ENCODE data around the gene SLC5A5. TPM values are rescaled to one million over a fixed set of nuclear protein-coding genes. Genes with fewer than 3 reads are reported as not detected.
A peak's percentile ranks its signal among the peaks of the same experiment; 100 is the strongest.

Gene SLC5A5
- total RNA-seq, 4 donors from 2014 or later, result 0.18 to 0.19 TPM; not detected in 2

DNA sequence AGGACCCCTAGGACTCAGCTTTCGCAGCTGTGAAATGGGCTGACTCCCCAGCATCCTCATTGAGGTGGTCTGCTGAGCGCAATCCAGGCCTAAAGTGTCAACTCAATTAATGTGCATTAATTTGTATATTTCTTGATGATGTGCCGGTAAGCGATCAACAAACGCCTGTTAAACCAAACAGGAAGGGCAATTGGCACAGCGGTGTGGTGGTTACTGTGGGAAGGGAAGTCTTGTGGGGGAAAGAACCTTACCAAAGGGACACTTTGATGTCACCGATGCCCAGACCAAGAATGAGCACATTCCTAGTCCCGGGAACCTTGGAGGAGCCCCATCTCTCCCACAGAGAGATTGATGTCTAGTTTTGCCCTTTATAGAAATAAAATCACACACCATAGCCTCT is 25.6 kb upstream of the SLC5A5 start:
- 69 to 71% methylated on average over 8 of the region's 8 CpGs for WGBS, 2 donors
- peak overlapping the region in 2 of 4 donors; percentile 4 to 87 for H3K27ac ChIP-seq

DNA sequence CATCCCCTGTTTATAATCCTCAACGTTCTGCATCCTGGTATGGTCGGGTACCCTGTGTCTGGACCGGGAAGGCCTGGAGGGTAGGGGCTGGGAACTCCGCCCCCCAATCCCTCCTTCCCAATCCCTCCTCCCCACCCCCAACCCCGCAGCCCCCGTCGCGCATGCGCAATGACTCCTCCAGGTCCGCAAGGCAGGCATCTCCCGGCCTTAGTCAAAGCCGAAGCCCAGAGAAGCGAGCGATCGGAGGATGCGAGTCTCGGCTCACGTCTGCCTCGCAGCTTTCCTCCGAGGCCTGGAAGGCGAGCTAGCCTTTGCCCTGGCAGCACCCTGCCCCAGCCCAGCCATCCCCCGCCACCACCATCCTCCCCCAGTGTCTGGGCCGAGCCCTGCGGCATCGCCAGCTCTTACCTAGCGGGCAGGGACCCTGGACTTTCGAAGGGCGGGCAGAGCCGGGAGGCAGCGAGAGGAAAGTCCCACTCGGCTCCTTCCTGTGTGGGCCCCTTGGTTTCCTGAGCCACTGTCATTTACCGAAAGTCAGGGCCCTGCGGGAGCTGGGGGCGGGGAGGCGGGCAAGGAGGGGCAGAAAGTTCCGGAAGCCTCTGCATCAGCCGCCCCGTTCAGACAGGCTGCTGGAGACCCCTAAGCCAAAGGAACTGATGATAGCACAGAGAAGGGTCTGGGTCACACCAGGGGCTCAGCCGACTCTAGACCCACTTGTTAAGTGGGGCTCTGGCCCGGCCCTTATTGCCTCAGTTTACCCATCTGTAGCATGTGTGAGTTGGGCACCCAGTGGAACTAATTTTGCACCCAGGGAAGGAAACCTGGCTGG is 24.0 kb upstream of the SLC5A5 start, which contains the start of gene JAK3:
TSS of gene JAK3 (minus strand) at position 445 of the 829 bp plus-strand sequence. CDS start 3,565 bp downstream, outside the sequence.
- Histone ChIP-seq H3K4me1 (peaks cover 13 to 77% (median 29%) of the 10 kb centered on the region in 3 donors), H3K36me3 (no peaks in the 10 kb centered on the region), H3K9me3 (no peaks in the 10 kb centered on the region), H3K27ac (peak within 1 kb of the TSS; percentile 69 to 91 (median 78)), H3K27me3 (peaks cover 0 to 47% (median 0%) of the 10 kb centered on the region in 4 donors), H3K4me3 (peak within 1 kb of the TSS; percentile 25 to 65 (median 44))
- DNase-seq, result no peak
- intact Hi-C loops (cut with DNase I), result no loop called here
- 21 to 28% methylated on average over 11 to 16 of the region's 40 CpGs for WGBS, 2 donors
- TF ChIP-seq POLR2A (IDR thresholded peaks at IDR 0.05), result peak in 1 of 4 donors; percentile 38
- TF ChIP-seq, protein P1, sequence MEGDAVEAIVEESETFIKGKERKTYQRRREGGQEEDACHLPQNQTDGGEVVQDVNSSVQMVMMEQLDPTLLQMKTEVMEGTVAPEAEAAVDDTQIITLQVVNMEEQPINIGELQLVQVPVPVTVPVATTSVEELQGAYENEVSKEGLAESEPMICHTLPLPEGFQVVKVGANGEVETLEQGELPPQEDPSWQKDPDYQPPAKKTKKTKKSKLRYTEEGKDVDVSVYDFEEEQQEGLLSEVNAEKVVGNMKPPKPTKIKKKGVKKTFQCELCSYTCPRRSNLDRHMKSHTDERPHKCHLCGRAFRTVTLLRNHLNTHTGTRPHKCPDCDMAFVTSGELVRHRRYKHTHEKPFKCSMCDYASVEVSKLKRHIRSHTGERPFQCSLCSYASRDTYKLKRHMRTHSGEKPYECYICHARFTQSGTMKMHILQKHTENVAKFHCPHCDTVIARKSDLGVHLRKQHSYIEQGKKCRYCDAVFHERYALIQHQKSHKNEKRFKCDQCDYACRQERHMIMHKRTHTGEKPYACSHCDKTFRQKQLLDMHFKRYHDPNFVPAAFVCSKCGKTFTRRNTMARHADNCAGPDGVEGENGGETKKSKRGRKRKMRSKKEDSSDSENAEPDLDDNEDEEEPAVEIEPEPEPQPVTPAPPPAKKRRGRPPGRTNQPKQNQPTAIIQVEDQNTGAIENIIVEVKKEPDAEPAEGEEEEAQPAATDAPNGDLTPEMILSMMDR (IDR thresholded peaks at IDR 0.05), result no peak

More for the DNA sequence above, 25.6 kb upstream of the SLC5A5 start:
- H3K36me3 ChIP-seq, result peaks cover 0 to 3% (median 0%) of the 10 kb centered on the region in 3 donors
- no peak for TF ChIP-seq POLR2A (IDR thresholded peaks at IDR 0.05)
- TF ChIP-seq, protein P1 (IDR thresholded peaks at IDR 0.05), result no peak
- no peaks in the 10 kb centered on the region for H3K9me3 ChIP-seq
- H3K4me3 ChIP-seq, result peak overlapping the region in 2 of 4 donors; percentile 46 to 65
- intact Hi-C loops (cut with DNase I), result no loop called here
- peaks cover 0 to 64% (median 0%) of the 10 kb centered on the region in 4 donors for H3K27me3 ChIP-seq
- H3K4me1 ChIP-seq, result peaks cover 22 to 89% (median 39%) of the 10 kb centered on the region in 3 donors
- DNase-seq, result no peak

DNA sequence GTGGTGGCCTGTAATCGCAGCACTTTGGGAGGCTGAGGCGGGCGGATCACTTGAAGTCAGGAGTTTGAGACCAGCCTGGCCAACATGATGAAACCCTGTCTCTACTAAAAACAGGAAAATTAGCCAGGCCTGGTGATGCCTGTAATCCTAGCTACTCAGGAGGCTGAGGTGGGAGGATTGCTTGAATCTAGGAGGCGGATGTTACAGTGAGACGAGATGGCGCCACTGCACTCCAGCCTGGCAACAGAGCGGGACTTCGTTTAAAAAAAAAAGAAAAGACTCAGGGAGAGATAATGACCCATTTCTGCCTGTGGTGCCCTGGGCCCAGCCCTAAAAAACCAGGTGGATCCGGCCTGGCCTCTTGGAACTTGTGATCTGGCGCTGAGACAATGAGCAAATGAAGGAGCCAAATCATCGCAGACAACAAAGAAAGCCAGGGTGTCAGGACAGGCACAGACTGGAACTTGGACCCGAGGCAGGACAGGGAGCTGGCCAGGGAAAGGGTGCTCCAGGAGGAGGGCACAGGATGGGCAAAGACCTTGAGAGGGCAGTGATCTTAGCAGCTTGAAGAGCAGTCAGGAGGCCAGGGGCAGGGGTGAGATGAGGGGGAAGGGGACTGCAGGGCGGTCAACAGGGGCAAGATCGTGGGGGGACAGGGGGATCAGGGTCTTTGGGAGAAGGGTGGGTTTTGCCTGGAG is 23.0 kb upstream of the SLC5A5 start:
- Histone ChIP-seq H3K27ac (peak overlapping the region; percentile 69 to 91 (median 78)), H3K27me3 (peaks cover 0 to 38% (median 0%) of the 10 kb centered on the region in 4 donors), H3K4me1 (peaks cover 12 to 67% (median 28%) of the 10 kb centered on the region in 3 donors), H3K4me3 (no peak overlapping the region), H3K9me3 (no peaks in the 10 kb centered on the region), H3K36me3 (no peaks in the 10 kb centered on the region)
- no peak for DNase-seq
- WGBS, 2 donors, result 35 to 51% methylated on average over 12 to 13 of the region's 14 CpGs
- TF ChIP-seq POLR2A (IDR thresholded peaks at IDR 0.05), result no peak
- TF ChIP-seq, protein P1 (IDR thresholded peaks at IDR 0.05), result no peak
- intact Hi-C loops (cut with DNase I), result no loop called here

DNA sequence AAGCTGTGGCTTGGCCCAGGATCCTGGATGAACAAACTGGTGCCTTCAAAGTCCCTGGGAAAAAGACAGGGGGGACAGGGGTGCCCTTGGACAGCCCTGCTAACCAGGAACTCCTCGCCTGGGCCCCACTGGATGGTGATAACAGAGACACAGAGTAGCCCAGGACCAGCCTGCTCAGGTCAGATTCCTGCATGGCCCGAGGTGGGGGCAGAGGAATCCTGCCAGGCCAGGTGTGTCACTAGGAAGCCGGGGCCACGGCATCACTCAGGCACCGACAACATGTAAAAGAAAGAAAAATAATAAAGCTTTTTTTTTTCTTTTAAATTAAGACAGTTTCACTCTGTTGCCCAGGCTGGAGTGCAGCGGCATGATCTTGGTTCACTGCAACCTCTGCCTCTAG is 17.7 kb upstream of the SLC5A5 start:
- intact Hi-C loops (cut with DNase I), result no loop called here
- TF ChIP-seq, protein P1 (IDR thresholded peaks at IDR 0.05), result no peak
- no peak for TF ChIP-seq POLR2A (IDR thresholded peaks at IDR 0.05)

More for the DNA sequence above, 17.7 kb upstream of the SLC5A5 start:
- Histone ChIP-seq H3K9me3 (no peaks in the 10 kb centered on the region), H3K4me3 (no peak overlapping the region), H3K27ac (no peak overlapping the region), H3K27me3 (no peaks in the 10 kb centered on the region), H3K4me1 (peaks cover 0 to 32% (median 20%) of the 10 kb centered on the region in 3 donors), H3K36me3 (no peaks in the 10 kb centered on the region)
- no peak for DNase-seq
- 68 to 81% methylated on average over 5 of the region's 6 CpGs for WGBS, 2 donors
